Measurements from ENCODE around the gene NISCH. TPM values are rescaled to one million over a fixed set of nuclear protein-coding genes. Genes with fewer than 3 reads are reported as not detected.

NISCH gene
- total RNA-seq, 1 experiment from 2014 or later, result 60.4 TPM

- H3K36me3 ChIP-seq (ENCODE audit: low read depth, low read length), result no peaks in the 10 kb centered on the region
- POLR2A ChIA-PET (ENCODE audit: unreplicated experiment), result no interaction called here
- H3K4me2 ChIP-seq (ENCODE audit: low read length), result no peak overlapping the region
- no peaks in the 10 kb centered on the region for H3F3A ChIP-seq (ENCODE audit: low read length, unreplicated experiment)
- H2AFZ ChIP-seq (ENCODE audit: low read length), result no peak overlapping the region
- no peaks in the 10 kb centered on the region for H3K27me3 ChIP-seq (ENCODE audit: low read length)
- no peaks in the 10 kb centered on the region for H3K9me3 ChIP-seq (ENCODE audit: low read length)
- no peak overlapping the region for H3K9ac ChIP-seq (ENCODE audit: low read length)
- no TSS peak for BruUV-seq (replicated peaks)
- no peaks in the 10 kb centered on the region for H3K9me2 ChIP-seq (replicated peaks; ENCODE audit: low read length)
- no peak for ATAC-seq
- H3K79me2 ChIP-seq (ENCODE audit: low read length), result no peaks in the 10 kb centered on the region
- intact Hi-C loops (cut with micrococcal nuclease), result no loop called here
- CTCF ChIA-PET, result no interaction called here
- DNase-seq, result no peak
- no peak for TF ChIP-seq EZH2 (IDR thresholded peaks at IDR 0.05; ENCODE audit: low read length, unreplicated experiment)
- no peak for TF ChIP-seq EZH2phosphoT487 (IDR thresholded peaks at IDR 0.05; ENCODE audit: borderline replicate concordance, low read length)
- TF ChIP-seq CTCF (conservative IDR thresholded peaks at IDR 0.05; ENCODE audit: low read depth, low read length), result no peak
- H4K20me1 ChIP-seq (ENCODE audit: low read length), result no peaks in the 10 kb centered on the region
- H3K4me1 ChIP-seq (ENCODE audit: insufficient read depth, low read length), result peaks cover 13% of the 10 kb centered on the region; the same call in 1 of the 2 replicates
- H3K27ac ChIP-seq (ENCODE audit: low read length), result no peak overlapping the region
- H3K4me3 ChIP-seq (ENCODE audit: low read length), result no peak overlapping the region
These were observed 54.4 kb downstream of the NISCH start for GRCh38 chr3:52509753-52510328.

GRCh38 chr3:52511509-52511908, 56.1 kb downstream of the NISCH start:
- POLR2A ChIA-PET (ENCODE audit: unreplicated experiment), result no interaction called here
- Histone ChIP-seq H2AFZ (ENCODE audit: low read length) (no peak overlapping the region), H3K27me3 (ENCODE audit: low read length) (no peaks in the 10 kb centered on the region), H3K27ac (ENCODE audit: low read length) (no peak overlapping the region), H3F3A (ENCODE audit: low read length, unreplicated experiment) (no peaks in the 10 kb centered on the region), H3K4me1 (ENCODE audit: insufficient read depth, low read length) (peaks cover 13% of the 10 kb centered on the region; the same call in 1 of the 2 replicates), H3K4me2 (ENCODE audit: low read length) (no peak overlapping the region), H3K79me2 (ENCODE audit: low read length) (no peaks in the 10 kb centered on the region), H3K9ac (ENCODE audit: low read length) (no peak overlapping the region), H3K9me2 (replicated peaks; ENCODE audit: low read length) (no peaks in the 10 kb centered on the region), H3K4me3 (ENCODE audit: low read length) (no peak overlapping the region), H4K20me1 (ENCODE audit: low read length) (no peaks in the 10 kb centered on the region), H3K9me3 (ENCODE audit: low read length) (no peaks in the 10 kb centered on the region), H3K36me3 (ENCODE audit: low read depth, low read length) (no peaks in the 10 kb centered on the region)
- ATAC-seq (no peak), DNase-seq (no peak)
- no TSS peak for BruUV-seq (replicated peaks)
- intact Hi-C loops (cut with micrococcal nuclease), result no loop called here
- TF ChIP-seq EZH2phosphoT487 (IDR thresholded peaks at IDR 0.05; ENCODE audit: borderline replicate concordance, low read length) (no peak), CTCF (conservative IDR thresholded peaks at IDR 0.05; ENCODE audit: low read depth, low read length) (no peak), EZH2 (IDR thresholded peaks at IDR 0.05; ENCODE audit: low read length, unreplicated experiment) (no peak)
- CTCF ChIA-PET, result no interaction called here

GRCh38 chr3:52512105-52512504, 56.7 kb downstream of the NISCH start:
- no TSS peak for BruUV-seq (replicated peaks)
- H3K27ac ChIP-seq (ENCODE audit: low read length), result no peak overlapping the region
- H3K9me3 ChIP-seq (ENCODE audit: low read length), result no peaks in the 10 kb centered on the region
- H3K4me1 ChIP-seq (ENCODE audit: insufficient read depth, low read length), result peaks cover 8% of the 10 kb centered on the region; the same call in 1 of the 2 replicates
- POLR2A ChIA-PET (ENCODE audit: unreplicated experiment), result no interaction called here
- H2AFZ ChIP-seq (ENCODE audit: low read length), result no peak overlapping the region
- no peaks in the 10 kb centered on the region for H3F3A ChIP-seq (ENCODE audit: low read length, unreplicated experiment)
- CTCF ChIA-PET, result no interaction called here
- no peaks in the 10 kb centered on the region for H3K27me3 ChIP-seq (ENCODE audit: low read length)
- H3K4me2 ChIP-seq (ENCODE audit: low read length), result no peak overlapping the region
- H3K79me2 ChIP-seq (ENCODE audit: low read length), result no peaks in the 10 kb centered on the region
- no peak for DNase-seq
- no peak overlapping the region for H3K9ac ChIP-seq (ENCODE audit: low read length)
- no peaks in the 10 kb centered on the region for H3K9me2 ChIP-seq (replicated peaks; ENCODE audit: low read length)
- no peak overlapping the region for H3K4me3 ChIP-seq (ENCODE audit: low read length)
- ATAC-seq, result no peak
- TF ChIP-seq CTCF (conservative IDR thresholded peaks at IDR 0.05; ENCODE audit: low read depth, low read length), result no peak
- H4K20me1 ChIP-seq (ENCODE audit: low read length), result no peaks in the 10 kb centered on the region
- no peaks in the 10 kb centered on the region for H3K36me3 ChIP-seq (ENCODE audit: low read depth, low read length)
- intact Hi-C loops (cut with micrococcal nuclease), result no loop called here

All from PC-3 (cell line).